GM12878 (cell line): ENCODE data around the gene LCAT. TPM values are rescaled to one million over a fixed set of nuclear protein-coding genes. Genes with fewer than 3 reads are reported as not detected.

Experiments
- ATAC-seq: fragments of 200-7000 bp; cut with Tn5 transposase; 3 replicates; pipeline ENCODE4 v1.9.1; 2020; ENCODE audit warnings: mild to moderate bottlenecking, moderate library complexity
- BruUV-seq: library from RNA; stranded (reverse); fragments of 400-500 nt; replicated peaks from 2 replicates; lab custom pipeline; 2021; lab: Mats Ljungman, UMichigan
- CTCF ChIA-PET: fragments of 300-600 bp; sonication (Branson Sonifier 250); formaldehyde crosslinking; extraction: SDS; loops from one replicate; lab custom pipeline; 2021; ENCODE audit warnings: inconsistent platforms; lab: Yijun Ruan, JAX
- POLR2A ChIA-PET: fragments of 350-600 bp; formaldehyde crosslinking; extraction: SDS; loops from one replicate; lab custom pipeline; 2021; ENCODE audit warnings: inconsistent platforms; lab: Charles Lee
- RAD21 ChIA-PET: fragments of 300-600 bp; sonication (Branson Sonifier 250); formaldehyde crosslinking; loops from one replicate; lab custom pipeline; 2023; ENCODE audit warnings: antibody characterized with exemption; ENCODE audit not compliant: unreplicated experiment; lab: Charles Lee
- SMC1A ChIA-PET: fragments of 300-600 bp; sonication (Branson Sonifier 250); formaldehyde crosslinking; loops from one replicate; lab custom pipeline; 2023; ENCODE audit not compliant: unreplicated experiment, uncharacterized antibody; lab: Charles Lee
- DNase-seq: peaks from one replicate; pipeline ENCODE4 v3.0.0-alpha.2; 2011; ENCODE audit warnings: low read depth, low spot score
- FAIRE-seq: peaks from 3 replicates; lab custom pipeline; 2011; peaks lifted over from hg19 to GRCh38; lab: Jason Lieb, UNC
- H2AFZ ChIP-seq: 2 replicates; pipeline ENCODE4 v1.6.0; 2011; ENCODE audit warnings: low read depth, low read length, control low read depth; ENCODE audit not compliant: control insufficient read depth
- H3K27ac ChIP-seq: 2 replicates; pipeline ENCODE4 v1.5.1; 2011; ENCODE audit warnings: control low read depth; ENCODE audit not compliant: control insufficient read depth, insufficient read depth
- H3K27me3 ChIP-seq, 2 experiments: replicated peaks in 1 of 2; 2 replicates each; pipeline versions ENCODE4 v1.6.0 to v1.6.1; 2011; ENCODE audit warnings: low read length in 1 of 2; ENCODE audit not compliant: control insufficient read depth in 2 of 2, insufficient read depth in 2 of 2
- H3K36me3 ChIP-seq, 2 experiments: 2 replicates each; pipeline ENCODE4 v1.5.1; 2011; ENCODE audit warnings: low read length in 1 of 2; ENCODE audit not compliant: control insufficient read depth in 2 of 2, insufficient read depth in 2 of 2
- H3K4me1 ChIP-seq: 2 replicates; pipeline ENCODE4 v1.6.1; 2011; ENCODE audit warnings: mild to moderate bottlenecking, low read length, moderate library complexity, mixed read lengths; ENCODE audit not compliant: control insufficient read depth, insufficient read depth
- H3K4me2 ChIP-seq: 2 replicates; pipeline ENCODE4 v1.6.0; 2011; ENCODE audit warnings: control low read depth; ENCODE audit not compliant: control insufficient read depth, insufficient read depth
- H3K4me3 ChIP-seq: fragments of 200-600 bp; sonication (generic); 2 replicates; pipeline ENCODE4 v1.5.1; 2016
- H3K79me2 ChIP-seq: 2 replicates; pipeline ENCODE4 v1.6.0; 2011; ENCODE audit warnings: low read length; ENCODE audit not compliant: control insufficient read depth, insufficient read depth
- H3K9ac ChIP-seq: 2 replicates; pipeline ENCODE4 v1.8.0; 2011; ENCODE audit warnings: low read length, control low read depth, mixed read lengths; ENCODE audit not compliant: control insufficient read depth, insufficient read depth
- H3K9me3 ChIP-seq: replicated peaks from 3 replicates; pipeline ENCODE4 v1.5.1; 2011; ENCODE audit warnings: mild to moderate bottlenecking, low read length; ENCODE audit not compliant: control insufficient read depth, insufficient read depth
- H4K20me1 ChIP-seq: 2 replicates; pipeline ENCODE4 v1.6.0; 2011; ENCODE audit not compliant: control insufficient read depth, insufficient read depth
- ATF7 ChIP-seq: fragments of 450-650 bp; IDR thresholded peaks from 2 replicates; pipeline ENCODE4 v1.6.1; 2016; ENCODE audit warnings: low read depth, mild to moderate bottlenecking
- CTCF ChIP-seq, 3 experiments: IDR thresholded peaks in 2 of 3; conservative IDR thresholded peaks in 1 of 3; 2 replicates each; pipeline ENCODE4 v1.5.1; 2011; ENCODE audit warnings: low read depth in 3 of 3, low read length in 3 of 3, mild to moderate bottlenecking in 3 of 3, control low read depth in 2 of 3, moderate library complexity in 2 of 3, inconsistent platforms in 1 of 3, mixed read lengths in 1 of 3; ENCODE audit not compliant: control insufficient read depth in 2 of 3, insufficient read depth in 1 of 3; ENCODE audit errors: extremely low read depth in 1 of 3
- HDAC2 ChIP-seq: fragments of 200-600 bp; sonication (generic); IDR thresholded peaks from 2 replicates; pipeline ENCODE4 v1.6.1; 2017
- IKZF2 ChIP-seq, 2 experiments: fragments of 450-650 bp; IDR thresholded peaks; 2 replicates each; pipeline ENCODE4 v1.6.1; 2017; ENCODE audit warnings: mild to moderate bottlenecking in 2 of 2, moderate library complexity in 2 of 2
- JUND ChIP-seq: IDR thresholded peaks from 2 replicates; pipeline ENCODE4 v1.6.1; 2012; ENCODE audit warnings: low read depth, mild to moderate bottlenecking, low read length, improper control_type of control experiment, moderate library complexity
- USF1 ChIP-seq: IDR thresholded peaks from 2 replicates; pipeline ENCODE4 v1.6.1; 2011; ENCODE audit warnings: borderline replicate concordance, low read depth, mild to moderate bottlenecking, moderate library complexity, mixed read lengths, low read length; ENCODE audit not compliant: insufficient read depth; ENCODE audit errors: extremely low read length
- WGBS: methylation state at CpG from one replicate; pipeline ENCODE4 v1.1.6; 2016; ENCODE audit warnings: low lambda C conversion rate; ENCODE audit not compliant: insufficient replicate concordance, insufficient coverage; ENCODE audit errors: missing lambda C conversion rate; 5-methylcytosine and 5-hydroxymethylcytosine counted together
- in situ Hi-C: fragments of 300-500 bp; cut with MboI; formaldehyde crosslinking; loops from 9 replicates; pipeline ENCODE4 v1.14.3; 2018; ENCODE audit warnings: mixed read lengths
- intact Hi-C: fragments of 100-400 bp; cut with micrococcal nuclease; formaldehyde crosslinking; loops from one replicate; pipeline ENCODE4 v1.14.2; 2022; ENCODE audit not compliant: unreplicated experiment
- polyA plus RNA-seq, 11 experiments: library from polyadenylated mRNA; depleted of rRNA in 4 of 11; unstranded in 6 of 11; stranded (reverse) in 5 of 11; fragments of >200 nt; fragmentation: Nextera tagmentation in 4 of 11; fragmentation: Illumina TruSeq in 1 of 11; extraction: Ambion mirVana in 4 of 11; extraction: Trizol in 1 of 11; gene quantifications; 1 replicate in 1 of 11; 2 replicates in 10 of 11; pipeline versions ENCODE4 v1.2.1 to v1.2.3, GENCODE V29; 2011 to 2016; ENCODE audit warnings: inconsistent platforms in 2 of 11, missing spikeins in 2 of 11, low read depth in 1 of 11
- total RNA-seq, 4 experiments: library from RNA; depleted of rRNA in 3 of 4; stranded (reverse); fragments of >200 nt in 3 of 4; fragmentation: Illumina TruSeq in 1 of 4; extraction: Trizol in 1 of 4; gene quantifications; 2 replicates each; pipeline versions ENCODE4 v1.2.1 to v1.2.3, GENCODE V29; 2013 to 2021
- TF ChIP-seq, protein P1 (sequence below): fragments of 450-650 bp; IDR thresholded peaks from 2 replicates; pipeline ENCODE4 v1.6.1; 2016; ENCODE audit warnings: mild to moderate bottlenecking, moderate library complexity, borderline replicate concordance

LCAT gene
- total and polyA plus RNA-seq, 10 of the 15 experiments (the other 5 are each of a cell fraction or from before 2014, with no cell fraction given): 0.61 to 11.7 (median 3.3) TPM

DNA sequence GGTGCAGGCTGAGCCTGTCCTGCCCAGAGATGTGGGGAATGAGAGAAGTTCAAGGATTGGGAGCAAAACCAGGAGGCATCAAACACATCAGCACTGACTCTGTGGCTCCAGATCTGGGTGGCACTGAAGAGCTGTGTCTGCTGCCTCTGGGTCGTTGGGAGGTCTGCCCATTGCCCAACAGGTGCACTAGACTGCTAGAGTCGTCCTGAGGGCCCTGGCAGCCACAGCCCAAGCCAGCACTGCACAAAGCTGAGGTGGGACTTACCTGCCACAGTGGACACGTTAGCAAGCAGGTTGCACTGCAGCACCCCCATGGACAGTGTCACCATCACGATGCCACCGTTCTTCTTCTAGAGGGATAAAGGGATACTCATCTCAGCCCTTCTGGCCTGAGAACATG is 33.1 kb upstream of the LCAT start:
- RAD21 ChIA-PET: no interaction called here
- Histone ChIP-seq H3K36me3 (no peaks in the 10 kb centered on the region), H3K4me1 (peaks cover 22% of the 10 kb centered on the region), H3K27ac (no peak overlapping the region), H2AFZ (no peak overlapping the region), H3K4me2 (no peak overlapping the region), H3K27me3 (no peaks in the 10 kb centered on the region; a peak in 1 of 4 replicates), H3K4me3 (no peak overlapping the region), H4K20me1 (no peaks in the 10 kb centered on the region), H3K9me3 (no peaks in the 10 kb centered on the region), H3K9ac (no peak overlapping the region), H3K79me2 (no peaks in the 10 kb centered on the region)
- CTCF ChIA-PET: interaction anchor here (1.2 kb wide), 1 partner anchor 15 kb away, joined by 3 read pairs; no protein-coding TSS in a partner anchor
- POLR2A ChIA-PET: interaction anchor here (1.6 kb wide), 1 partner anchor 12 kb away, joined by 5 read pairs; no protein-coding TSS in a partner anchor
- DNase-seq: no peak
- intact Hi-C loops: no loop called here
- SMC1A ChIA-PET: interaction anchor here (1.2 kb wide), 1 partner anchor 15 kb away, joined by 3 read pairs; no protein-coding TSS in a partner anchor
- in situ Hi-C loops: no loop called here
- no peak for ATAC-seq
- 47% methylated on average over 5 of the region's 5 CpGs for WGBS
- no peak for TF ChIP-seq ATF7
- no peak for TF ChIP-seq IKZF2 (IDR thresholded peaks at IDR 0.05)
- TF ChIP-seq USF1: no peak
- TF ChIP-seq, protein P1, sequence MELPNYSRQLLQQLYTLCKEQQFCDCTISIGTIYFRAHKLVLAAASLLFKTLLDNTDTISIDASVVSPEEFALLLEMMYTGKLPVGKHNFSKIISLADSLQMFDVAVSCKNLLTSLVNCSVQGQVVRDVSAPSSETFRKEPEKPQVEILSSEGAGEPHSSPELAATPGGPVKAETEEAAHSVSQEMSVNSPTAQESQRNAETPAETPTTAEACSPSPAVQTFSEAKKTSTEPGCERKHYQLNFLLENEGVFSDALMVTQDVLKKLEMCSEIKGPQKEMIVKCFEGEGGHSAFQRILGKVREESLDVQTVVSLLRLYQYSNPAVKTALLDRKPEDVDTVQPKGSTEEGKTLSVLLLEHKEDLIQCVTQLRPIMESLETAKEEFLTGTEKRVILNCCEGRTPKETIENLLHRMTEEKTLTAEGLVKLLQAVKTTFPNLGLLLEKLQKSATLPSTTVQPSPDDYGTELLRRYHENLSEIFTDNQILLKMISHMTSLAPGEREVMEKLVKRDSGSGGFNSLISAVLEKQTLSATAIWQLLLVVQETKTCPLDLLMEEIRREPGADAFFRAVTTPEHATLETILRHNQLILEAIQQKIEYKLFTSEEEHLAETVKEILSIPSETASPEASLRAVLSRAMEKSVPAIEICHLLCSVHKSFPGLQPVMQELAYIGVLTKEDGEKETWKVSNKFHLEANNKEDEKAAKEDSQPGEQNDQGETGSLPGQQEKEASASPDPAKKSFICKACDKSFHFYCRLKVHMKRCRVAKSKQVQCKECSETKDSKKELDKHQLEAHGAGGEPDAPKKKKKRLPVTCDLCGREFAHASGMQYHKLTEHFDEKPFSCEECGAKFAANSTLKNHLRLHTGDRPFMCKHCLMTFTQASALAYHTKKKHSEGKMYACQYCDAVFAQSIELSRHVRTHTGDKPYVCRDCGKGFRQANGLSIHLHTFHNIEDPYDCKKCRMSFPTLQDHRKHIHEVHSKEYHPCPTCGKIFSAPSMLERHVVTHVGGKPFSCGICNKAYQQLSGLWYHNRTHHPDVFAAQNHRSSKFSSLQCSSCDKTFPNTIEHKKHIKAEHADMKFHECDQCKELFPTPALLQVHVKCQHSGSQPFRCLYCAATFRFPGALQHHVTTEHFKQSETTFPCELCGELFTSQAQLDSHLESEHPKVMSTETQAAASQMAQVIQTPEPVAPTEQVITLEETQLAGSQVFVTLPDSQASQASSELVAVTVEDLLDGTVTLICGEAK: no peak
- TF ChIP-seq JUND: no peak
- no peak for TF ChIP-seq CTCF (IDR thresholded peaks at IDR 0.05 in 2 of 3, conservative IDR thresholded peaks at IDR 0.05 in 1 of 3; ENCODE audit: control insufficient read depth in 2 of 3, extremely low read depth in 1 of 3, insufficient read depth in 1 of 3, low read depth in 3 of 3, low read length in 3 of 3)
- TF ChIP-seq HDAC2: no peak
- no peak for FAIRE-seq
- BruUV-seq: no TSS peak
